ENCODE measurements around the gene SRA1.

DNA sequence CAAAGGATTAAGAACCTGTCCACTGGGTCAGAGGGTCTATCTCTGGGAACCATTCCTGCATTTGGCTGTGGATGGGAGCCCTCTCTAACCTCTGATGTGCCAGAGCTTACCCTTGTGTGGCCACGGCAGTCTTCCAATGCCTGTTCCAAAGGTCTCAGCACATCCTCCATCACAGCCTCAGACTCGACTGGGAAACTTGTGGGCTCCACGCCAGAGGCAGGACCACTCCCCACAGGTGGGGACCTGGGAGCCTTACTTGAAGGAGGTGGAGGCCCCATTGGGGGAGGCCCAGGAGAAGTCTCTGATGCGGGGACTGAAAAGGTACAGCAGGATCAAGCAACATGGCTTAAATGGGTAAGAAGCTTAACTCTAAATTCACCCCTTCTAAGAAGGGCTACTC is 5.4 kb downstream of the SRA1 start:
- TF ChIP-seq MEF2A (IDR thresholded peaks at IDR 0.05; ENCODE audit: control insufficient read depth, low read depth, low read length) (no peak), MYBL2 (IDR thresholded peaks at IDR 0.05; ENCODE audit: low read depth) (no peak), MYBL2 (CRISPR knock-in tag; IDR thresholded peaks at IDR 0.05; ENCODE audit: borderline replicate concordance) (no peak), FOXM1 (IDR thresholded peaks at IDR 0.05; ENCODE audit: low read depth) (no peak), FOXM1 (CRISPR knock-in tag; IDR thresholded peaks at IDR 0.05; ENCODE audit: low read depth) (no peak), CEBPB (tag; IDR thresholded peaks at IDR 0.05) (no peak), ZEB2 (IDR thresholded peaks at IDR 0.05) (no peak), SOX6 (IDR thresholded peaks at IDR 0.05) (no peak)
- TF ChIP-seq, protein P1, sequence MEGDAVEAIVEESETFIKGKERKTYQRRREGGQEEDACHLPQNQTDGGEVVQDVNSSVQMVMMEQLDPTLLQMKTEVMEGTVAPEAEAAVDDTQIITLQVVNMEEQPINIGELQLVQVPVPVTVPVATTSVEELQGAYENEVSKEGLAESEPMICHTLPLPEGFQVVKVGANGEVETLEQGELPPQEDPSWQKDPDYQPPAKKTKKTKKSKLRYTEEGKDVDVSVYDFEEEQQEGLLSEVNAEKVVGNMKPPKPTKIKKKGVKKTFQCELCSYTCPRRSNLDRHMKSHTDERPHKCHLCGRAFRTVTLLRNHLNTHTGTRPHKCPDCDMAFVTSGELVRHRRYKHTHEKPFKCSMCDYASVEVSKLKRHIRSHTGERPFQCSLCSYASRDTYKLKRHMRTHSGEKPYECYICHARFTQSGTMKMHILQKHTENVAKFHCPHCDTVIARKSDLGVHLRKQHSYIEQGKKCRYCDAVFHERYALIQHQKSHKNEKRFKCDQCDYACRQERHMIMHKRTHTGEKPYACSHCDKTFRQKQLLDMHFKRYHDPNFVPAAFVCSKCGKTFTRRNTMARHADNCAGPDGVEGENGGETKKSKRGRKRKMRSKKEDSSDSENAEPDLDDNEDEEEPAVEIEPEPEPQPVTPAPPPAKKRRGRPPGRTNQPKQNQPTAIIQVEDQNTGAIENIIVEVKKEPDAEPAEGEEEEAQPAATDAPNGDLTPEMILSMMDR (IDR thresholded peaks at IDR 0.05 in 2 of 3, conservative IDR thresholded peaks at IDR 0.05 in 1 of 3; ENCODE audit: insufficient read depth in 2 of 3, low read depth in 1 of 3, low read length in 3 of 3): no peak
- TF ChIP-seq, protein P2, sequence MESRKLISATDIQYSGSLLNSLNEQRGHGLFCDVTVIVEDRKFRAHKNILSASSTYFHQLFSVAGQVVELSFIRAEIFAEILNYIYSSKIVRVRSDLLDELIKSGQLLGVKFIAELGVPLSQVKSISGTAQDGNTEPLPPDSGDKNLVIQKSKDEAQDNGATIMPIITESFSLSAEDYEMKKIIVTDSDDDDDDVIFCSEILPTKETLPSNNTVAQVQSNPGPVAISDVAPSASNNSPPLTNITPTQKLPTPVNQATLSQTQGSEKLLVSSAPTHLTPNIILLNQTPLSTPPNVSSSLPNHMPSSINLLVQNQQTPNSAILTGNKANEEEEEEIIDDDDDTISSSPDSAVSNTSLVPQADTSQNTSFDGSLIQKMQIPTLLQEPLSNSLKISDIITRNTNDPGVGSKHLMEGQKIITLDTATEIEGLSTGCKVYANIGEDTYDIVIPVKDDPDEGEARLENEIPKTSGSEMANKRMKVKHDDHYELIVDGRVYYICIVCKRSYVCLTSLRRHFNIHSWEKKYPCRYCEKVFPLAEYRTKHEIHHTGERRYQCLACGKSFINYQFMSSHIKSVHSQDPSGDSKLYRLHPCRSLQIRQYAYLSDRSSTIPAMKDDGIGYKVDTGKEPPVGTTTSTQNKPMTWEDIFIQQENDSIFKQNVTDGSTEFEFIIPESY (CRISPR knock-in tag; IDR thresholded peaks at IDR 0.05): no peak
- TF ChIP-seq, protein P3, sequence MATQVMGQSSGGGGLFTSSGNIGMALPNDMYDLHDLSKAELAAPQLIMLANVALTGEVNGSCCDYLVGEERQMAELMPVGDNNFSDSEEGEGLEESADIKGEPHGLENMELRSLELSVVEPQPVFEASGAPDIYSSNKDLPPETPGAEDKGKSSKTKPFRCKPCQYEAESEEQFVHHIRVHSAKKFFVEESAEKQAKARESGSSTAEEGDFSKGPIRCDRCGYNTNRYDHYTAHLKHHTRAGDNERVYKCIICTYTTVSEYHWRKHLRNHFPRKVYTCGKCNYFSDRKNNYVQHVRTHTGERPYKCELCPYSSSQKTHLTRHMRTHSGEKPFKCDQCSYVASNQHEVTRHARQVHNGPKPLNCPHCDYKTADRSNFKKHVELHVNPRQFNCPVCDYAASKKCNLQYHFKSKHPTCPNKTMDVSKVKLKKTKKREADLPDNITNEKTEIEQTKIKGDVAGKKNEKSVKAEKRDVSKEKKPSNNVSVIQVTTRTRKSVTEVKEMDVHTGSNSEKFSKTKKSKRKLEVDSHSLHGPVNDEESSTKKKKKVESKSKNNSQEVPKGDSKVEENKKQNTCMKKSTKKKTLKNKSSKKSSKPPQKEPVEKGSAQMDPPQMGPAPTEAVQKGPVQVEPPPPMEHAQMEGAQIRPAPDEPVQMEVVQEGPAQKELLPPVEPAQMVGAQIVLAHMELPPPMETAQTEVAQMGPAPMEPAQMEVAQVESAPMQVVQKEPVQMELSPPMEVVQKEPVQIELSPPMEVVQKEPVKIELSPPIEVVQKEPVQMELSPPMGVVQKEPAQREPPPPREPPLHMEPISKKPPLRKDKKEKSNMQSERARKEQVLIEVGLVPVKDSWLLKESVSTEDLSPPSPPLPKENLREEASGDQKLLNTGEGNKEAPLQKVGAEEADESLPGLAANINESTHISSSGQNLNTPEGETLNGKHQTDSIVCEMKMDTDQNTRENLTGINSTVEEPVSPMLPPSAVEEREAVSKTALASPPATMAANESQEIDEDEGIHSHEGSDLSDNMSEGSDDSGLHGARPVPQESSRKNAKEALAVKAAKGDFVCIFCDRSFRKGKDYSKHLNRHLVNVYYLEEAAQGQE (IDR thresholded peaks at IDR 0.05; ENCODE audit: borderline replicate concordance): no peak
- TF ChIP-seq, protein P3 (CRISPR knock-in tag; IDR thresholded peaks at IDR 0.05; ENCODE audit: low read depth): no peak
- TF ChIP-seq, protein P4, sequence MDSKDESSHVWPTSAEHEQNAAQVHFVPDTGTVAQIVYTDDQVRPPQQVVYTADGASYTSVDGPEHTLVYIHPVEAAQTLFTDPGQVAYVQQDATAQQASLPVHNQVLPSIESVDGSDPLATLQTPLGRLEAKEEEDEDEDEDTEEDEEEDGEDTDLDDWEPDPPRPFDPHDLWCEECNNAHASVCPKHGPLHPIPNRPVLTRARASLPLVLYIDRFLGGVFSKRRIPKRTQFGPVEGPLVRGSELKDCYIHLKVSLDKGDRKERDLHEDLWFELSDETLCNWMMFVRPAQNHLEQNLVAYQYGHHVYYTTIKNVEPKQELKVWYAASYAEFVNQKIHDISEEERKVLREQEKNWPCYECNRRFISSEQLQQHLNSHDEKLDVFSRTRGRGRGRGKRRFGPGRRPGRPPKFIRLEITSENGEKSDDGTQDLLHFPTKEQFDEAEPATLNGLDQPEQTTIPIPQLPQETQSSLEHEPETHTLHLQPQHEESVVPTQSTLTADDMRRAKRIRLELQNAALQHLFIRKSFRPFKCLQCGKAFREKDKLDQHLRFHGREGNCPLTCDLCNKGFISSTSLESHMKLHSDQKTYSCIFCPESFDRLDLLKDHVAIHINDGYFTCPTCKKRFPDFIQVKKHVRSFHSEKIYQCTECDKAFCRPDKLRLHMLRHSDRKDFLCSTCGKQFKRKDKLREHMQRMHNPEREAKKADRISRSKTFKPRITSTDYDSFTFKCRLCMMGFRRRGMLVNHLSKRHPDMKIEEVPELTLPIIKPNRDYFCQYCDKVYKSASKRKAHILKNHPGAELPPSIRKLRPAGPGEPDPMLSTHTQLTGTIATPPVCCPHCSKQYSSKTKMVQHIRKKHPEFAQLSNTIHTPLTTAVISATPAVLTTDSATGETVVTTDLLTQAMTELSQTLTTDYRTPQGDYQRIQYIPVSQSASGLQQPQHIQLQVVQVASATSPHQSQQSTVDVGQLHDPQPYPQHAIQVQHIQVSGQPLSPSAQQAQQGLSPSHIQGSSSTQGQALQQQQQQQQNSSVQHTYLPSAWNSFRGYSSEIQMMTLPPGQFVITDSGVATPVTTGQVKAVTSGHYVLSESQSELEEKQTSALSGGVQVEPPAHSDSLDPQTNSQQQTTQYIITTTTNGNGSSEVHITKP (IDR thresholded peaks at IDR 0.05; ENCODE audit: partially characterized antibody): no peak
